Gastroesophageal sphincter (tissue), 4 donors: ENCODE measurements around the gene CACUL1. TPM values are rescaled to one million over a fixed set of nuclear protein-coding genes. Genes with fewer than 3 reads are reported as not detected.
A peak's percentile ranks its signal among the peaks of the same experiment; 100 is the strongest.

ENCODE experiments used
- ATAC-seq: fragments of 150-250 bp; one replicate; pipeline ENCODE4 v1.9.1; 2016; ENCODE audit warnings: mild to moderate bottlenecking, moderate library complexity
- H3K27ac ChIP-seq, 4 donors: fragments of 200-600 bp; sonication (generic) in 3 of 4; 1 replicate in 3 of 4; 2 replicates in 1 of 4; pipeline ENCODE4 v1.5.1; 2016 to 2019
- H3K27me3 ChIP-seq: fragments of 200-600 bp; sonication (generic); one replicate; pipeline ENCODE4 v1.5.1; 2019
- H3K36me3 ChIP-seq, 2 donors: fragments of 200-600 bp; sonication (generic); one replicate each; pipeline ENCODE4 v1.5.1; 2019; ENCODE audit warnings: control low read depth in 1 of 2
- H3K4me1 ChIP-seq, 3 donors: fragments of 200-600 bp; sonication (generic); 1 replicate in 2 of 3; 2 replicates in 1 of 3; pipeline ENCODE4 v1.5.1; 2016 to 2019; ENCODE audit warnings: control low read depth in 2 of 3
- H3K4me3 ChIP-seq, 2 donors: fragments of 200-600 bp; sonication (generic); one replicate each; pipeline ENCODE4 v1.5.1; 2019; ENCODE audit warnings: mild to moderate bottlenecking in 1 of 2, moderate library complexity in 1 of 2
- H3K9me3 ChIP-seq, 3 donors: fragments of 200-600 bp; sonication (generic); one replicate each; pipeline ENCODE4 v1.5.1; 2017 to 2019; ENCODE audit warnings: control low read depth in 2 of 3
- CTCF ChIP-seq, 4 experiments: fragments of 200-600 bp in 2 of 4; fragments of 450-650 bp in 2 of 4; sonication (generic) in 1 of 4; IDR thresholded peaks; one replicate each; pipeline ENCODE4 v1.5.1; 2017 to 2019; ENCODE audit warnings: antibody characterized with exemption in 4 of 4, mild to moderate bottlenecking in 2 of 4, moderate library complexity in 2 of 4
- EP300 ChIP-seq: sonication (generic); formaldehyde crosslinking; IDR thresholded peaks from one replicate; pipeline ENCODE4 v1.6.1; 2017; ENCODE audit warnings: antibody characterized with exemption, mild to moderate bottlenecking
- POLR2A ChIP-seq, 2 donors: fragments of 450-650 bp; IDR thresholded peaks; one replicate each; pipeline ENCODE4 v1.6.1; 2017; ENCODE audit warnings: antibody characterized with exemption in 2 of 2, mild to moderate bottlenecking in 2 of 2, moderate library complexity in 1 of 2
- POLR2AphosphoS5 ChIP-seq: sonication (generic); formaldehyde crosslinking; IDR thresholded peaks from one replicate; pipeline ENCODE4 v1.6.1; 2017; ENCODE audit warnings: antibody characterized with exemption
- WGBS, 2 donors: methylation state at CpG; one replicate each; pipeline ENCODE4 v1.1.5; 2018; ENCODE audit warnings: low coverage in 1 of 2; 5-methylcytosine and 5-hydroxymethylcytosine counted together
- total RNA-seq, 4 donors: library from RNA; depleted of rRNA; stranded (reverse); fragments of >200 nt; gene quantifications; one replicate each; pipeline ENCODE4 v1.1.0, GENCODE V29; 2016

The CACUL1 gene
- total RNA-seq, 4 donors from 2014 or later = 35.7 to 67.2 (median 45.6) TPM

GRCh38 chr10:118642228-118642627 lies 112.5 kb downstream of the CACUL1 start:
- WGBS, 2 donors = 40 to 82% methylated on average over 1 to 2 of the region's 2 CpGs
- TF ChIP-seq POLR2A (IDR thresholded peaks at IDR 0.05) = no peak
- no peak for TF ChIP-seq EP300
- no peak for TF ChIP-seq POLR2AphosphoS5
- Histone ChIP-seq H3K36me3 (no peaks in the 10 kb centered on the region), H3K27me3 (peaks cover 4% of the 10 kb centered on the region), H3K4me3 (no peak overlapping the region), H3K4me1 (no peaks in the 10 kb centered on the region), H3K27ac (no peak overlapping the region), H3K9me3 (no peaks in the 10 kb centered on the region)
- no peak for ATAC-seq

DNA sequence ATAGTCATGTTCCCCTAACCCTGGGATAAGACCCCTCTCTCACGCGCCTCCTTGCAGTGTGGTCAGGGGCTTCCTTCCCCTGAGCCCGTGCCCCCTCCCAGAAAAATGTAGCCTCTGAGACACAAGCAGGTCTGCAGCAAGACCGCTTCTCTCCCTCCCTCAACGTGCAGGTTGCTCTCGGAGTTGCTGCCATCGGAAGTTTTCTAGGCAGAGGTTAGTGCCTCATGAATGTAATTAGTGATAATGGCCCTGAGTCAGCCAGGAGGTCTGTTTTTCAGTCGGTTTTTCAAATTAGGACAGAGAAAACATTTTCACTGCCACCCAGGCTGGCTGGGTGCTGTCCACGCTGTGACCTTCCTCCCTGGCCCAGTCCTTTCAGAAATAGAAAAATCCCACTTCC lies 116.1 kb downstream of the CACUL1 start:
- no peak for TF ChIP-seq CTCF (IDR thresholded peaks at IDR 0.05)
- TF ChIP-seq POLR2AphosphoS5 = no peak
- no peak for TF ChIP-seq EP300
- no peak for TF ChIP-seq POLR2A (IDR thresholded peaks at IDR 0.05)
- H3K4me3 ChIP-seq = no peak overlapping the region
- H3K27ac ChIP-seq = no peak overlapping the region
- H3K9me3 ChIP-seq = no peaks in the 10 kb centered on the region
- peaks cover 4% of the 10 kb centered on the region for H3K27me3 ChIP-seq
- H3K36me3 ChIP-seq = no peaks in the 10 kb centered on the region
- H3K4me1 ChIP-seq = no peaks in the 10 kb centered on the region
- ATAC-seq = no peak
- 73 to 75% methylated on average over 4 to 9 of the region's 9 CpGs for WGBS, 2 donors

DNA sequence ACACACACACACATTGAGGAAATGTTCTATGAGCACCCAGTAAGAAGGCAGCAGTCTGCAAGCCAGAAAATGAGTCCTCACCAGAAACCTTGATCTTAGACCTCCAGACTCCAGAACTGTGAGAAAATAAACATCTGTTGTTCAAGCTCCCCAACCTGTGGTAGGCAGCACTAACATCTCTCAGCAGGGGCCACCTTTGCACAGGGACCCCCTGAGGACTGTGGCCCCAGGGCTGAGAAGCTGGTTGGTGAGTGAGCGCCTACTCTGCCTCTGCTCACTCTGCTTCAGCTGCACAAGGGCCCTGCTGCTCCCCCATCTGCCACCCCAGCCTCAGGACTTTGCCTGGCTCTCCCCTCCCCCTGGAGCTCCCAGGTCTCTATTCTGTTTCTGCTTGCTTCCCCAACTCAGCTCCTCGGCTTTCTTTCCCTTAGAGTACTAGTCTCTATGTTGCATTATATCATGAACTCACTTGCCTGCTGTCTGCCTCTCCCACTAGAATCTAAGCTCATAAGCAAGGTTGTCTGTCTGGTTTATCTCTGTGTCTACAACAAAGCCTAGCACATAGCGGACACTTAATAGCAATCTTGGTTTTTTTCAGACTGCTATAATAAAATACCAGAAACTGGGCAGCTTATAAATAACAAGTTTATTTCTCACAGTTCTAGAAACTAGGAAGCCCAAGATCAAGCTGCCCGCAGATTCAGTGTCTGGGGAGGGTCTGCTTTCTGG lies 118.9 kb downstream of the CACUL1 start:
- Histone ChIP-seq H3K27ac (no peak overlapping the region), H3K4me3 (no peak overlapping the region), H3K4me1 (no peaks in the 10 kb centered on the region), H3K9me3 (no peaks in the 10 kb centered on the region), H3K36me3 (no peaks in the 10 kb centered on the region), H3K27me3 (no peaks in the 10 kb centered on the region)
- WGBS, 2 donors = 49 to 88% methylated on average over 2 to 4 of the region's 4 CpGs
- ATAC-seq = no peak
- TF ChIP-seq POLR2A (IDR thresholded peaks at IDR 0.05) (no peak), EP300 (no peak), POLR2AphosphoS5 (no peak), CTCF (IDR thresholded peaks at IDR 0.05) (no peak)

GRCh38 chr10:118633786-118634185 lies 121.0 kb downstream of the CACUL1 start:
- peaks cover 3 to 13% (median 5%) of the 10 kb centered on the region in 3 donors for H3K4me1 ChIP-seq
- no peak overlapping the region for H3K27ac ChIP-seq
- no peaks in the 10 kb centered on the region for H3K36me3 ChIP-seq
- 84 to 87% methylated on average over 3 to 4 of the region's 7 CpGs for WGBS, 2 donors
- H3K9me3 ChIP-seq = no peaks in the 10 kb centered on the region
- no peak for ATAC-seq
- no peak overlapping the region for H3K4me3 ChIP-seq
- no peaks in the 10 kb centered on the region for H3K27me3 ChIP-seq
- no peak for TF ChIP-seq POLR2AphosphoS5
- TF ChIP-seq EP300 = no peak
- no peak for TF ChIP-seq CTCF (IDR thresholded peaks at IDR 0.05)
- TF ChIP-seq POLR2A (IDR thresholded peaks at IDR 0.05) = no peak

- no peaks in the 10 kb centered on the region for H3K9me3 ChIP-seq
- peak; percentile 82 for ATAC-seq
- 11 to 21% methylated on average over 2 to 3 of the region's 3 CpGs for WGBS, 2 donors
- peak overlapping the region; percentile 19 to 79 (median 66) for H3K27ac ChIP-seq
- no peak for TF ChIP-seq CTCF (IDR thresholded peaks at IDR 0.05)
- TF ChIP-seq POLR2A (IDR thresholded peaks at IDR 0.05) = no peak
- no peak for TF ChIP-seq EP300
- TF ChIP-seq POLR2AphosphoS5 = peak; percentile 70
- peaks cover 3 to 18% (median 6%) of the 10 kb centered on the region in 3 donors for H3K4me1 ChIP-seq
- H3K36me3 ChIP-seq = no peaks in the 10 kb centered on the region
- H3K27me3 ChIP-seq = peaks cover 5% of the 10 kb centered on the region
- no peak overlapping the region for H3K4me3 ChIP-seq
Observed at GRCh38 chr10:118629211-118629610, 125.6 kb downstream of the CACUL1 start.
